ENCODE measurements around the gene KDM4B. TPM values are rescaled to one million over a fixed set of nuclear protein-coding genes. Genes with fewer than 3 reads are reported as not detected.

The KDM4B gene
- total and polyA plus RNA-seq, 9 of the 15 experiments (the other 6 are each of a cell fraction or from before 2014, with no cell fraction given): 0.21 to 29.9 (median 7.3) TPM

GRCh38 chr19:5090465-5091017, 121.6 kb downstream of the KDM4B start (continued):
- TF ChIP-seq MNT (conservative IDR thresholded peaks at IDR 0.05) (no peak), ZNF512 (tag; IDR thresholded peaks at IDR 0.05) (no peak), ID3 (CRISPR knock-in tag; IDR thresholded peaks at IDR 0.05) (no peak), ID3 (tag; IDR thresholded peaks at IDR 0.05) (peak; percentile 78; the same call in 1 of the 2 replicates), ERF (CRISPR knock-in tag; IDR thresholded peaks at IDR 0.05) (no peak), ZC3H11A (IDR thresholded peaks at IDR 0.05; ENCODE audit: low read depth, low read length) (no peak), FOS (IDR thresholded peaks at IDR 0.05; ENCODE audit: extremely low read depth, insufficient read length) (no peak), ZBTB9 (CRISPR knock-in tag; IDR thresholded peaks at IDR 0.05) (no peak), ATF4 (CRISPR knock-in tag; IDR thresholded peaks at IDR 0.05) (no peak), ZNF24 (IDR thresholded peaks at IDR 0.05) (no peak), U2AF1 (optimal IDR thresholded peaks at IDR 0.05; ENCODE audit: low read depth, low read length) (no peak), DACH1 (IDR thresholded peaks at IDR 0.05; ENCODE audit: partially characterized antibody) (peak; percentile 6), PTBP1 (IDR thresholded peaks at IDR 0.05; ENCODE audit: low read depth, low read length) (0 out of 2 replicates have a peak, but pooled peaks have one; percentile 65), ESRRA (IDR thresholded peaks at IDR 0.05; ENCODE audit: borderline replicate concordance, low read depth) (no peak), PATZ1 (CRISPR knock-in tag; IDR thresholded peaks at IDR 0.05; ENCODE audit: borderline replicate concordance) (no peak), CCAR2 (IDR thresholded peaks at IDR 0.05; ENCODE audit: low read depth, low read length) (no peak), CREB5 (CRISPR knock-in tag; IDR thresholded peaks at IDR 0.05) (no peak)
